MCF 10A (cell line): ENCODE data around the gene STXBP5. TPM values are rescaled to one million over a fixed set of nuclear protein-coding genes. Genes with fewer than 3 reads are reported as not detected.
A peak's percentile ranks its signal among the peaks of the same experiment; 100 is the strongest.

Experiments
- BruUV-seq: library from RNA; stranded (reverse); fragments of 400-500 nt; replicated peaks from 2 replicates; lab custom pipeline; 2021; lab: Mats Ljungman, UMichigan
- CTCF ChIA-PET: fragments of 300-600 bp; sonication (Branson Sonifier 250); formaldehyde crosslinking; extraction: SDS; loops from one replicate; lab custom pipeline; 2021; ENCODE audit warnings: antibody characterized with exemption, inconsistent platforms; lab: Yijun Ruan, JAX
- POLR2A ChIA-PET: fragments of 300-600, 350-650 bp; sonication (Branson Sonifier 250); formaldehyde crosslinking; extraction: SDS; loops from one replicate; lab custom pipeline; 2020; ENCODE audit warnings: antibody characterized with exemption, inconsistent platforms; lab: Yijun Ruan, JAX
- DNase-seq: peaks from one replicate; pipeline ENCODE4 v3.0.0-alpha.2; 2018; ENCODE audit not compliant: unreplicated experiment
- H3K27ac Mint-ChIP-seq: one replicate; pipeline ENCODE4 v1.8.0; 2022; ENCODE audit warnings: mild to moderate bottlenecking, low read depth, mixed read lengths; ENCODE audit not compliant: unreplicated experiment
- H3K27me3 Mint-ChIP-seq: one replicate; pipeline ENCODE4 v1.8.0; 2022; ENCODE audit warnings: mixed read lengths; ENCODE audit not compliant: insufficient read depth, unreplicated experiment
- H3K36me3 Mint-ChIP-seq: one replicate; pipeline ENCODE4 v1.8.0; 2022; ENCODE audit warnings: mild to moderate bottlenecking, moderate library complexity, mixed read lengths; ENCODE audit not compliant: insufficient read depth, unreplicated experiment
- H3K4me1 Mint-ChIP-seq: one replicate; pipeline ENCODE4 v1.8.0; 2022; ENCODE audit warnings: mixed read lengths; ENCODE audit not compliant: insufficient read depth, unreplicated experiment
- H3K4me3 Mint-ChIP-seq: one replicate; pipeline ENCODE4 v1.8.0; 2022; ENCODE audit warnings: mild to moderate bottlenecking, moderate library complexity, mixed read lengths; ENCODE audit not compliant: unreplicated experiment
- H3K9me3 Mint-ChIP-seq: one replicate; pipeline ENCODE4 v1.8.0; 2022; ENCODE audit warnings: mixed read lengths; ENCODE audit not compliant: unreplicated experiment
- CTCF ChIP-seq: fragments of 200-600 bp; IDR thresholded peaks from one replicate; pipeline ENCODE4 v1.8.0; 2022; ENCODE audit warnings: antibody characterized with exemption, mild to moderate bottlenecking; ENCODE audit not compliant: unreplicated experiment
- intact Hi-C: fragments of 100-400 bp; cut with micrococcal nuclease; formaldehyde crosslinking; loops from 2 replicates; pipeline ENCODE4 v1.14.1; 2022
- total RNA-seq: library from RNA; stranded (reverse); gene quantifications from 2 replicates; pipeline ENCODE4 v1.2.3, GENCODE V29; 2022

STXBP5 gene
- total RNA-seq, 1 experiment from 2014 or later = 38.5 TPM

GRCh38 chr6:147170269-147170668 lies 33.9 kb upstream of the STXBP5 start:
- Mint-ChIP-seq H3K27me3 (no peaks in the 10 kb centered on the region), H3K9me3 (no peaks in the 10 kb centered on the region), H3K36me3 (no peaks in the 10 kb centered on the region), H3K4me1 (peaks cover 16% of the 10 kb centered on the region), H3K27ac (peak overlapping the region; percentile 94), H3K4me3 (no peak overlapping the region)
- DNase-seq = peak; percentile 84
- CTCF ChIA-PET = no interaction called here
- BruUV-seq = no TSS peak
- no peak for TF ChIP-seq CTCF
- intact Hi-C loops = loop anchor here (1.0 kb wide), 1 partner anchor 32 kb away; no protein-coding TSS in a partner anchor
- POLR2A ChIA-PET = interaction anchor here (0.7 to 5.5 kb wide), 11 partner anchors 9 to 268 kb away, joined by 3 to 39 read pairs (median 4); partner anchors contain the start of gene STXBP5

DNA sequence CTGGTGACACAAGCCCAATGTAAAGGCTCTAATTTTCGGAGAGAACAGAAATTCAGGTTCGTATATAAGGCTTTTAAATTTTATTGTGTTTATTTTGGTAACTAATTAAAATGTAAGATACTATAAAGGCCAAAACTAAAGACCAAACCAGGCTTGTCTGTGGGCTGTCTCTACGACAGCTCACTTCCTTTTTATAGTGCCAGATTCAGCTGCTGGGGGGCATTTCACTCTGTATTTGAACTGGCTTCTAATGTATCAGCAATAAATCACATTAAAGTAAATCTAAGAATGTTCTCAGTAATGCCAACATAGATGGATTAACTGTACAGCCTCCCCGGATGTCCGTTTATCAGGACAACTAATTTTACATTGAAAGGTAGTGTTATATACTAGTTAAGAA lies 31.1 kb upstream of the STXBP5 start:
- intact Hi-C loops = no loop called here
- TF ChIP-seq CTCF = no peak
- H3K36me3 Mint-ChIP-seq = no peaks in the 10 kb centered on the region

DNA sequence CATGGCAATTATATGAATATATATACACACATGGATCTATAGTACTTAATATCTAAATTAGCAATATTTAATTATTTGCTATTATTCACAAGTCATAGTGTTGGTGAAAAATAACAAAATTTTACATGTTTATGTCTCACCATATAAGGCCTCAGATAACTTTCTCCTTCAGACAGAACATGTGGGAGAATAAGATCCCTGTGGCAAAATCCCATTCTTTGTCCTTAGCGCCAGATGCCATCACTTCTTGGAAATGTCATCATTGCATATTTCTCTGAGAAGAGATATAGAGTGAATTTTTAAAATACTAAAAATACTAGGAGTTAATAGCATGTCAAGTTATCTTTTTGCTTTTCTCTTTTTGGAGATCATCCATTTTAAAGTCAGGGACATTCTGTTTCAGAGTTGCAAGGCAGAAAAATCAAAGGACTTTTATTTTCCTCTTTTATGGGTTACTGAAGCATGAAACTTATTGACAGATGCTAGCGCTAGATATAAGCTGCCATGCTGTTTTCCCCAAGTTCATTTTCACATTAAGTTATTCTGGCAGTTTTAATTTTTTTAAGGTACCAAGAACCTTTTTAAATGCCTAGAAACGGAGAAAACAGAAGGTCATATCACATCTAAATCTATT lies 30.4 kb upstream of the STXBP5 start:
- intact Hi-C loops = no loop called here
- ChIA-PET CTCF (no interaction called here), POLR2A (no interaction called here)
- Mint-ChIP-seq H3K36me3 (no peaks in the 10 kb centered on the region), H3K27me3 (no peaks in the 10 kb centered on the region), H3K4me3 (no peak overlapping the region), H3K4me1 (peaks cover 11% of the 10 kb centered on the region), H3K9me3 (no peaks in the 10 kb centered on the region), H3K27ac (no peak overlapping the region)
- TF ChIP-seq CTCF = no peak
- no peak for DNase-seq
- no TSS peak for BruUV-seq

More for the DNA sequence above, 31.1 kb upstream of the STXBP5 start:
- no peak overlapping the region for H3K27ac Mint-ChIP-seq
- peaks cover 11% of the 10 kb centered on the region for H3K4me1 Mint-ChIP-seq
- H3K4me3 Mint-ChIP-seq = no peak overlapping the region
- no peak for DNase-seq
- no TSS peak for BruUV-seq
- ChIA-PET CTCF (no interaction called here), POLR2A (no interaction called here)
- H3K27me3 Mint-ChIP-seq = no peaks in the 10 kb centered on the region
- H3K9me3 Mint-ChIP-seq = no peaks in the 10 kb centered on the region

- POLR2A ChIA-PET = interaction anchor here (1.7 to 3.2 kb wide), 2 partner anchors 10 to 25 kb away, joined by 5 to 7 read pairs; no protein-coding TSS in a partner anchor
- no peak for TF ChIP-seq CTCF
These were observed 27.4 kb upstream of the STXBP5 start for GRCh38 chr6:147176795-147177194.

More at GRCh38 chr6:147176795-147177194, 27.4 kb upstream of the STXBP5 start:
- CTCF ChIA-PET = no interaction called here
- intact Hi-C loops = no loop called here
- Mint-ChIP-seq H3K27me3 (no peaks in the 10 kb centered on the region), H3K4me3 (no peak overlapping the region), H3K36me3 (no peaks in the 10 kb centered on the region), H3K9me3 (no peaks in the 10 kb centered on the region), H3K4me1 (no peaks in the 10 kb centered on the region), H3K27ac (no peak overlapping the region)
- no TSS peak for BruUV-seq
- DNase-seq = no peak
